HEK293 (cell line): ENCODE data around the gene COL9A2.

Source experiments
- CTCF ChIA-PET: fragments of 350-600 bp; formaldehyde crosslinking; extraction: SDS; loops from one replicate; lab custom pipeline; 2021; ENCODE audit warnings: antibody characterized with exemption; lab: Yijun Ruan, JAX
- POLR2A ChIA-PET: fragments of 300-600 bp; formaldehyde crosslinking; extraction: SDS; loops from one replicate; lab custom pipeline; 2020; ENCODE audit warnings: antibody characterized with exemption, inconsistent platforms; lab: Yijun Ruan, JAX
- H3K27ac ChIP-seq: fragments of 200-500 bp; sonication (Bioruptor generic); 2 replicates; pipeline ENCODE4 v1.5.1; 2014; ENCODE audit warnings: low read depth, low read length, control low read depth, inconsistent platforms; ENCODE audit errors: extremely low read depth
- H3K36me3 ChIP-seq, 2 experiments: fragments of 200-500 bp in 1 of 2; sonication (Bioruptor generic) in 1 of 2; 1 replicate in 1 of 2; 2 replicates in 1 of 2; pipeline ENCODE4 v1.5.1; 2014 to 2017; ENCODE audit warnings: inconsistent platforms in 2 of 2, low read length in 2 of 2; ENCODE audit not compliant: control insufficient read depth in 2 of 2, insufficient read depth in 1 of 2
- H3K4me1 ChIP-seq: fragments of 200-500 bp; sonication (Bioruptor generic); 2 replicates; pipeline ENCODE4 v1.5.1; 2014; ENCODE audit warnings: mild to moderate bottlenecking, low read length, inconsistent platforms; ENCODE audit not compliant: control insufficient read depth, insufficient read depth
- H3K4me3 ChIP-seq: 2 replicates; pipeline ENCODE4 v1.5.1; 2011; ENCODE audit warnings: low read depth, mild to moderate bottlenecking, control low read depth, low read length, moderate library complexity
- H3K9me3 ChIP-seq: fragments of 200-500 bp; sonication (Bioruptor generic); 2 replicates; pipeline ENCODE4 v1.5.1; 2014; ENCODE audit warnings: low read depth, low read length, inconsistent platforms; ENCODE audit not compliant: control insufficient read depth, insufficient read depth
- GLIS2 ChIP-seq: fragments of 450-650 bp; formaldehyde crosslinking; IDR thresholded peaks from 2 replicates; pipeline ENCODE4 v1.5.1; 2016; ENCODE audit warnings: missing biosample characterization, missing genetic modification characterization
- SETDB1 ChIP-seq: IDR thresholded peaks from one replicate; pipeline ENCODE4 v1.6.1; 2017; ENCODE audit warnings: mild to moderate bottlenecking, low read length, moderate library complexity, mixed read lengths; ENCODE audit not compliant: insufficient read length
- ZBTB1 ChIP-seq: fragments of 450-650 bp; formaldehyde crosslinking; IDR thresholded peaks from 2 replicates; pipeline ENCODE4 v1.5.1; 2016; ENCODE audit warnings: missing biosample characterization, missing genetic modification characterization
- ZEB2 ChIP-seq: fragments of 450-650 bp; formaldehyde crosslinking; IDR thresholded peaks from 2 replicates; pipeline ENCODE4 v1.5.1; 2016; ENCODE audit warnings: missing biosample characterization, missing genetic modification characterization
- ZFP37 ChIP-seq: fragments of 450-650 bp; formaldehyde crosslinking; IDR thresholded peaks from 2 replicates; pipeline ENCODE4 v1.5.1; 2016; ENCODE audit warnings: missing biosample characterization, missing genetic modification characterization
- ZFP41 ChIP-seq: fragments of 450-650 bp; formaldehyde crosslinking; IDR thresholded peaks from 2 replicates; pipeline ENCODE4 v1.5.1; 2016; ENCODE audit warnings: missing biosample characterization, missing genetic modification characterization, borderline replicate concordance
- ZIC2 ChIP-seq: fragments of 450-650 bp; formaldehyde crosslinking; IDR thresholded peaks from 2 replicates; pipeline ENCODE4 v1.5.1; 2016; ENCODE audit warnings: missing biosample characterization, missing genetic modification characterization
- ZNF10 ChIP-seq: fragments of 450-650 bp; formaldehyde crosslinking; IDR thresholded peaks from 2 replicates; pipeline ENCODE4 v1.5.1; 2017; ENCODE audit warnings: missing biosample characterization, missing genetic modification characterization
- ZNF114 ChIP-seq: fragments of 450-650 bp; formaldehyde crosslinking; IDR thresholded peaks from 2 replicates; pipeline ENCODE4 v1.5.0; 2017; ENCODE audit warnings: missing biosample characterization, missing genetic modification characterization
- ZNF138 ChIP-seq: fragments of 450-650 bp; formaldehyde crosslinking; IDR thresholded peaks from 2 replicates; pipeline ENCODE4 v1.5.1; 2016; ENCODE audit warnings: missing biosample characterization, missing genetic modification characterization, borderline replicate concordance
- ZNF146 ChIP-seq: fragments of 450-650 bp; formaldehyde crosslinking; IDR thresholded peaks from 2 replicates; pipeline ENCODE4 v1.5.1; 2016; ENCODE audit warnings: missing biosample characterization, missing genetic modification characterization
- ZNF19 ChIP-seq: fragments of 450-650 bp; formaldehyde crosslinking; IDR thresholded peaks from 2 replicates; pipeline ENCODE4; 2016; ENCODE audit warnings: missing biosample characterization, missing genetic modification characterization, low read depth
- ZNF366 ChIP-seq: fragments of 450-650 bp; formaldehyde crosslinking; conservative IDR thresholded peaks from 2 replicates; pipeline ENCODE4 v1.5.1; 2016; ENCODE audit warnings: missing biosample characterization, missing genetic modification characterization
- ZNF426 ChIP-seq: fragments of 450-650 bp; formaldehyde crosslinking; IDR thresholded peaks from 2 replicates; pipeline ENCODE4 v1.5.1; 2017; ENCODE audit warnings: missing biosample characterization, missing genetic modification characterization, mild to moderate bottlenecking, inconsistent platforms, moderate library complexity
- ZNF433 ChIP-seq: fragments of 450-650 bp; formaldehyde crosslinking; IDR thresholded peaks from 2 replicates; pipeline ENCODE4 v1.5.1; 2016; ENCODE audit warnings: missing biosample characterization, missing genetic modification characterization, low read depth
- ZNF48 ChIP-seq: fragments of 450-650 bp; formaldehyde crosslinking; IDR thresholded peaks from 2 replicates; pipeline ENCODE4 v1.5.1; 2016; ENCODE audit warnings: missing biosample characterization, missing genetic modification characterization
- ZNF664 ChIP-seq: fragments of 450-650 bp; formaldehyde crosslinking; IDR thresholded peaks from 2 replicates; pipeline ENCODE4 v1.5.1; 2016; ENCODE audit warnings: missing biosample characterization, missing genetic modification characterization
- ZNF791 ChIP-seq: fragments of 450-650 bp; formaldehyde crosslinking; IDR thresholded peaks from 2 replicates; pipeline ENCODE4 v1.5.1; 2016; ENCODE audit warnings: missing biosample characterization, missing genetic modification characterization
- ZNF843 ChIP-seq: fragments of 450-650 bp; formaldehyde crosslinking; IDR thresholded peaks from 2 replicates; pipeline ENCODE4 v1.5.1; 2016; ENCODE audit warnings: missing biosample characterization, missing genetic modification characterization
- ZXDB ChIP-seq: fragments of 450-650 bp; formaldehyde crosslinking; IDR thresholded peaks from 2 replicates; pipeline ENCODE4 v1.5.1; 2016; ENCODE audit warnings: missing biosample characterization, missing genetic modification characterization
- TF ChIP-seq, protein P1 (sequence below): fragments of 450-650 bp; formaldehyde crosslinking; IDR thresholded peaks from 2 replicates; pipeline ENCODE4 v1.5.1; 2017; ENCODE audit warnings: missing biosample characterization, missing genetic modification characterization
- TF ChIP-seq, protein P2 (sequence below): fragments of 450-650 bp; formaldehyde crosslinking; IDR thresholded peaks from 2 replicates; pipeline ENCODE4 v1.5.1; 2016; ENCODE audit warnings: missing biosample characterization, missing genetic modification characterization
- TF ChIP-seq, protein P3 (sequence below): IDR thresholded peaks from 2 replicates; pipeline ENCODE4 v1.6.1; 2011; ENCODE audit warnings: mild to moderate bottlenecking, low read depth, low read length, borderline replicate concordance
- TF ChIP-seq, protein P4 (sequence below): fragments of 450-650 bp; formaldehyde crosslinking; conservative IDR thresholded peaks from 2 replicates; pipeline ENCODE4 v1.5.1; 2016; ENCODE audit warnings: low read depth, missing biosample characterization, missing genetic modification characterization
- TF ChIP-seq, protein P5 (sequence below): fragments of 450-650 bp; formaldehyde crosslinking; IDR thresholded peaks from 2 replicates; pipeline ENCODE4 v1.5.1; 2016; ENCODE audit warnings: missing biosample characterization, missing genetic modification characterization
- TF ChIP-seq, protein P6 (sequence below): fragments of 450-650 bp; formaldehyde crosslinking; IDR thresholded peaks from 2 replicates; pipeline ENCODE4 v1.5.1; 2016; ENCODE audit warnings: missing biosample characterization, missing genetic modification characterization

The COL9A2 gene

DNA sequence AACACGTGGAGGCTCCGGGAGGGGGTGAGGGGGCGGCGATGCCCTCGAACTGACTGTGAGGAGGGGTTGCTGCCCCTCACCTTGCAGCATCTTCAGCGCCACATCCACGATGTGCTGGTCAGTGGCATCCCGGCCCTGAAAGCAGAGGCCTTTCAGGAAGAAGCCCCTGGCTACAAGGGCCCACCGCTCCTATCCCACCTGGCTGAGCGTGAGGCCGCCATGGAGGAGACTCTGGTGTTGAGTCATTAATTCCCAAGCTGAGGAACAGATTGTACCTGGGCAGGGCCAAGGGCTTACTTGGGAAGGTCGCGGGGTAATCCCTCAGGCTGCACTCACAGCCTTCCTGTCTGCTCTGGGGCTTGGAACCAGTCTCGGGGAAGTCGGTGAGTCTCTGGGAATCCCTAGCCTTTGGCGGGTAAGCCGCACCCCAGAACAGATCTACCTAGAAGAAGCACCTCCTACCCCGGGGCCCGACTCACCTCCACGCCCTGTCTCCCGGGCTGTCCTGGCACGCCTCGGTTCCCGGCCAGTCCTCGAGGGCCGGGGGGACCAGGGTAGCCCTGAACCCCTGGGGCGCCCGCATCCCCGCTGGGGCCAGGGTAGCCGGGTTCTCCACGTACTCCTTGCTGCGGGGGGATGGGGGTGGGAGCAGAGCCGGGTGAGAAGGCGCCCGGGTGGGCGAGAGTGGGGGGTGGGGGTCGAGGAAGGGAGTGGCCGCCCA, 13.9 kb downstream of the COL9A2 start:
- POLR2A ChIA-PET = no interaction called here
- CTCF ChIA-PET = no interaction called here
- no peak overlapping the region for H3K27ac ChIP-seq
- H3K36me3 ChIP-seq = no peaks in the 10 kb centered on the region
- H3K9me3 ChIP-seq = no peaks in the 10 kb centered on the region
- H3K4me3 ChIP-seq = no peak overlapping the region
- no peaks in the 10 kb centered on the region for H3K4me1 ChIP-seq
- TF ChIP-seq ZNF433 (tag by site-specific recombination) (no peak), ZFP37 (tag by site-specific recombination) (no peak), ZNF138 (no peak), ZBTB1 (no peak), ZNF10 (no peak), SETDB1 (no peak), ZNF791 (no peak), GLIS2 (no peak), ZNF114 (tag by site-specific recombination) (no peak), ZNF843 (tag by site-specific recombination) (no peak), ZNF426 (tag by site-specific recombination) (no peak)
- TF ChIP-seq, protein P1, sequence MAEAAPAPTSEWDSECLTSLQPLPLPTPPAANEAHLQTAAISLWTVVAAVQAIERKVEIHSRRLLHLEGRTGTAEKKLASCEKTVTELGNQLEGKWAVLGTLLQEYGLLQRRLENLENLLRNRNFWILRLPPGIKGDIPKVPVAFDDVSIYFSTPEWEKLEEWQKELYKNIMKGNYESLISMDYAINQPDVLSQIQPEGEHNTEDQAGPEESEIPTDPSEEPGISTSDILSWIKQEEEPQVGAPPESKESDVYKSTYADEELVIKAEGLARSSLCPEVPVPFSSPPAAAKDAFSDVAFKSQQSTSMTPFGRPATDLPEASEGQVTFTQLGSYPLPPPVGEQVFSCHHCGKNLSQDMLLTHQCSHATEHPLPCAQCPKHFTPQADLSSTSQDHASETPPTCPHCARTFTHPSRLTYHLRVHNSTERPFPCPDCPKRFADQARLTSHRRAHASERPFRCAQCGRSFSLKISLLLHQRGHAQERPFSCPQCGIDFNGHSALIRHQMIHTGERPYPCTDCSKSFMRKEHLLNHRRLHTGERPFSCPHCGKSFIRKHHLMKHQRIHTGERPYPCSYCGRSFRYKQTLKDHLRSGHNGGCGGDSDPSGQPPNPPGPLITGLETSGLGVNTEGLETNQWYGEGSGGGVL (tag by site-specific recombination) = no peak
- TF ChIP-seq, protein P2, sequence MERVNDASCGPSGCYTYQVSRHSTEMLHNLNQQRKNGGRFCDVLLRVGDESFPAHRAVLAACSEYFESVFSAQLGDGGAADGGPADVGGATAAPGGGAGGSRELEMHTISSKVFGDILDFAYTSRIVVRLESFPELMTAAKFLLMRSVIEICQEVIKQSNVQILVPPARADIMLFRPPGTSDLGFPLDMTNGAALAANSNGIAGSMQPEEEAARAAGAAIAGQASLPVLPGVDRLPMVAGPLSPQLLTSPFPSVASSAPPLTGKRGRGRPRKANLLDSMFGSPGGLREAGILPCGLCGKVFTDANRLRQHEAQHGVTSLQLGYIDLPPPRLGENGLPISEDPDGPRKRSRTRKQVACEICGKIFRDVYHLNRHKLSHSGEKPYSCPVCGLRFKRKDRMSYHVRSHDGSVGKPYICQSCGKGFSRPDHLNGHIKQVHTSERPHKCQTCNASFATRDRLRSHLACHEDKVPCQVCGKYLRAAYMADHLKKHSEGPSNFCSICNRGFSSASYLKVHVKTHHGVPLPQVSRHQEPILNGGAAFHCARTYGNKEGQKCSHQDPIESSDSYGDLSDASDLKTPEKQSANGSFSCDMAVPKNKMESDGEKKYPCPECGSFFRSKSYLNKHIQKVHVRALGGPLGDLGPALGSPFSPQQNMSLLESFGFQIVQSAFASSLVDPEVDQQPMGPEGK (tag by site-specific recombination) = no peak
- TF ChIP-seq, protein P3, sequence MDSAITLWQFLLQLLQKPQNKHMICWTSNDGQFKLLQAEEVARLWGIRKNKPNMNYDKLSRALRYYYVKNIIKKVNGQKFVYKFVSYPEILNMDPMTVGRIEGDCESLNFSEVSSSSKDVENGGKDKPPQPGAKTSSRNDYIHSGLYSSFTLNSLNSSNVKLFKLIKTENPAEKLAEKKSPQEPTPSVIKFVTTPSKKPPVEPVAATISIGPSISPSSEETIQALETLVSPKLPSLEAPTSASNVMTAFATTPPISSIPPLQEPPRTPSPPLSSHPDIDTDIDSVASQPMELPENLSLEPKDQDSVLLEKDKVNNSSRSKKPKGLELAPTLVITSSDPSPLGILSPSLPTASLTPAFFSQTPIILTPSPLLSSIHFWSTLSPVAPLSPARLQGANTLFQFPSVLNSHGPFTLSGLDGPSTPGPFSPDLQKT = no peak
- TF ChIP-seq, protein P4, sequence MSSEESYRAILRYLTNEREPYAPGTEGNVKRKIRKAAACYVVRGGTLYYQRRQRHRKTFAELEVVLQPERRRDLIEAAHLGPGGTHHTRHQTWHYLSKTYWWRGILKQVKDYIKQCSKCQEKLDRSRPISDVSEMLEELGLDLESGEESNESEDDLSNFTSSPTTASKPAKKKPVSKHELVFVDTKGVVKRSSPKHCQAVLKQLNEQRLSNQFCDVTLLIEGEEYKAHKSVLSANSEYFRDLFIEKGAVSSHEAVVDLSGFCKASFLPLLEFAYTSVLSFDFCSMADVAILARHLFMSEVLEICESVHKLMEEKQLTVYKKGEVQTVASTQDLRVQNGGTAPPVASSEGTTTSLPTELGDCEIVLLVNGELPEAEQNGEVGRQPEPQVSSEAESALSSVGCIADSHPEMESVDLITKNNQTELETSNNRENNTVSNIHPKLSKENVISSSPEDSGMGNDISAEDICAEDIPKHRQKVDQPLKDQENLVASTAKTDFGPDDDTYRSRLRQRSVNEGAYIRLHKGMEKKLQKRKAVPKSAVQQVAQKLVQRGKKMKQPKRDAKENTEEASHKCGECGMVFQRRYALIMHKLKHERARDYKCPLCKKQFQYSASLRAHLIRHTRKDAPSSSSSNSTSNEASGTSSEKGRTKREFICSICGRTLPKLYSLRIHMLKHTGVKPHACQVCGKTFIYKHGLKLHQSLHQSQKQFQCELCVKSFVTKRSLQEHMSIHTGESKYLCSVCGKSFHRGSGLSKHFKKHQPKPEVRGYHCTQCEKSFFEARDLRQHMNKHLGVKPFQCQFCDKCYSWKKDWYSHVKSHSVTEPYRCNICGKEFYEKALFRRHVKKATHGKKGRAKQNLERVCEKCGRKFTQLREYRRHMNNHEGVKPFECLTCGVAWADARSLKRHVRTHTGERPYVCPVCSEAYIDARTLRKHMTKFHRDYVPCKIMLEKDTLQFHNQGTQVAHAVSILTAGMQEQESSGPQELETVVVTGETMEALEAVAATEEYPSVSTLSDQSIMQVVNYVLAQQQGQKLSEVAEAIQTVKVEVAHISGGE (tag by site-specific recombination) = no peak

DNA sequence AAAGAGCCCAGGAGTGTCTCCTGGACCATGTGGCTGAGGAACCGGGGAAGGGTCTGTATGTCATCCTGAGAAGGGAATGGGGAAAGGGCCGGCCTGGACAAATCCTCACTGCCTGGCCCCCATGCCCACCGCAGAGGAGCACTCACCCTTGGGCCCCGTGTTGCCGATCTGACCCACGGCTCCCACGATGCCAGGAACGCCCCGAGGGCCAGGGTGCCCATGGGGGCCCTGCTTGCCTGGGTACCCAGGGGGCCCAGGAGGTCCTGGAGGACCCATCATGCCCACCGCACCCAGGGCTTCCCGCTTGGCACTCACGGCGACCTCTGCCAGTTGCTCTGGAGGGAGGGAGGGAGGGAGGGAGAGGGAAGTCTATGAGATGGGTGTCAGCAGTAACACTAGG, 14.6 kb downstream of the COL9A2 start:
- H3K9me3 ChIP-seq = no peaks in the 10 kb centered on the region
- ChIA-PET CTCF (no interaction called here), POLR2A (no interaction called here)
- H3K4me3 ChIP-seq = no peak overlapping the region
- H3K27ac ChIP-seq = no peak overlapping the region
- no peaks in the 10 kb centered on the region for H3K36me3 ChIP-seq
- no peaks in the 10 kb centered on the region for H3K4me1 ChIP-seq
- TF ChIP-seq ZNF19 (tag by site-specific recombination) (no peak), ZNF48 (tag by site-specific recombination) (no peak), ZXDB (tag by site-specific recombination) (no peak), ZFP41 (tag by site-specific recombination) (no peak), ZNF146 (no peak), ZNF366 (tag by site-specific recombination) (no peak), ZIC2 (no peak), GLIS2 (no peak), ZEB2 (no peak), ZNF664 (tag by site-specific recombination) (no peak)
- TF ChIP-seq, protein P5, sequence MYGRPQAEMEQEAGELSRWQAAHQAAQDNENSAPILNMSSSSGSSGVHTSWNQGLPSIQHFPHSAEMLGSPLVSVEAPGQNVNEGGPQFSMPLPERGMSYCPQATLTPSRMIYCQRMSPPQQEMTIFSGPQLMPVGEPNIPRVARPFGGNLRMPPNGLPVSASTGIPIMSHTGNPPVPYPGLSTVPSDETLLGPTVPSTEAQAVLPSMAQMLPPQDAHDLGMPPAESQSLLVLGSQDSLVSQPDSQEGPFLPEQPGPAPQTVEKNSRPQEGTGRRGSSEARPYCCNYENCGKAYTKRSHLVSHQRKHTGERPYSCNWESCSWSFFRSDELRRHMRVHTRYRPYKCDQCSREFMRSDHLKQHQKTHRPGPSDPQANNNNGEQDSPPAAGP (tag by site-specific recombination) = no peak
- TF ChIP-seq, protein P6, sequence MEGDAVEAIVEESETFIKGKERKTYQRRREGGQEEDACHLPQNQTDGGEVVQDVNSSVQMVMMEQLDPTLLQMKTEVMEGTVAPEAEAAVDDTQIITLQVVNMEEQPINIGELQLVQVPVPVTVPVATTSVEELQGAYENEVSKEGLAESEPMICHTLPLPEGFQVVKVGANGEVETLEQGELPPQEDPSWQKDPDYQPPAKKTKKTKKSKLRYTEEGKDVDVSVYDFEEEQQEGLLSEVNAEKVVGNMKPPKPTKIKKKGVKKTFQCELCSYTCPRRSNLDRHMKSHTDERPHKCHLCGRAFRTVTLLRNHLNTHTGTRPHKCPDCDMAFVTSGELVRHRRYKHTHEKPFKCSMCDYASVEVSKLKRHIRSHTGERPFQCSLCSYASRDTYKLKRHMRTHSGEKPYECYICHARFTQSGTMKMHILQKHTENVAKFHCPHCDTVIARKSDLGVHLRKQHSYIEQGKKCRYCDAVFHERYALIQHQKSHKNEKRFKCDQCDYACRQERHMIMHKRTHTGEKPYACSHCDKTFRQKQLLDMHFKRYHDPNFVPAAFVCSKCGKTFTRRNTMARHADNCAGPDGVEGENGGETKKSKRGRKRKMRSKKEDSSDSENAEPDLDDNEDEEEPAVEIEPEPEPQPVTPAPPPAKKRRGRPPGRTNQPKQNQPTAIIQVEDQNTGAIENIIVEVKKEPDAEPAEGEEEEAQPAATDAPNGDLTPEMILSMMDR (tag by site-specific recombination) = no peak
